Esophagus squamous epithelium (tissue), 5 donors: ENCODE data around the gene MINDY1. TPM values are rescaled to one million over a fixed set of nuclear protein-coding genes. Genes with fewer than 3 reads are reported as not detected.

Experiments used
- DNase-seq: peaks from one replicate; lab custom pipeline; 2025; lab: John Stamatoyannopoulos, UW
- H3K27ac ChIP-seq, 4 donors: fragments of 200-600 bp; sonication (generic); one replicate each; pipeline ENCODE4 v1.5.1; 2016 to 2019; ENCODE audit warnings: mild to moderate bottlenecking in 1 of 4
- H3K27me3 ChIP-seq, 4 donors: fragments of 200-600 bp; sonication (generic); 1 replicate in 3 of 4; 2 replicates in 1 of 4; pipeline versions ENCODE4 v1.5.1 to v1.6.0; 2017 to 2021; ENCODE audit warnings: antibody characterized with exemption in 1 of 4
- H3K36me3 ChIP-seq, 3 donors: fragments of 200-600 bp; sonication (generic); one replicate each; pipeline ENCODE4 v1.5.1; 2016 to 2019
- H3K4me1 ChIP-seq, 3 donors: fragments of 200-600 bp; sonication (generic); one replicate each; pipeline ENCODE4 v1.5.1; 2017 to 2019
- H3K4me3 ChIP-seq, 4 donors: fragments of 200-600 bp; sonication (generic); 1 replicate in 3 of 4; 2 replicates in 1 of 4; pipeline ENCODE4 v1.5.1; 2016 to 2019; ENCODE audit warnings: mild to moderate bottlenecking in 2 of 4, moderate library complexity in 1 of 4
- H3K9me3 ChIP-seq, 3 donors: fragments of 200-600 bp; sonication (generic); one replicate each; pipeline ENCODE4 v1.5.1; 2016 to 2019
- POLR2A ChIP-seq, 4 donors: fragments of 450-650 bp; IDR thresholded peaks; one replicate each; pipeline ENCODE4 v1.6.1; 2017; ENCODE audit warnings: antibody characterized with exemption in 4 of 4, mild to moderate bottlenecking in 4 of 4, moderate library complexity in 3 of 4
- WGBS, 2 donors: methylation state at CpG; one replicate each; pipeline ENCODE4 v1.1.5; 2018; 5-methylcytosine and 5-hydroxymethylcytosine counted together
- intact Hi-C: fragments of 100-400 bp; cut with DNase I; formaldehyde crosslinking; loops from one replicate; pipeline ENCODE4 v1.15.0; 2022
- total RNA-seq, 4 donors: library from RNA; depleted of rRNA; stranded (reverse); fragments of >200 nt; gene quantifications; one replicate each; pipeline ENCODE4 v1.1.0, GENCODE V29; 2016
- TF ChIP-seq, protein P1 (sequence below), 6 experiments: fragments of 450-650 bp in 4 of 6; fragments of 200-600 bp in 2 of 6; sonication (generic) in 2 of 6; IDR thresholded peaks; one replicate each; pipeline ENCODE4 v1.5.1; 2016 to 2019; ENCODE audit warnings: antibody characterized with exemption in 6 of 6, mild to moderate bottlenecking in 4 of 6, moderate library complexity in 4 of 6
- donor health status: DM: yes; HTN: yes; CAD: no.

MINDY1 gene
- total RNA-seq, 4 donors from 2014 or later = 25.4 to 52.5 (median 37.1) TPM

- H3K27ac ChIP-seq = peak overlapping the region in 3 of 4 donors; percentile 30 to 47 (median 40)
Measured at GRCh38 chr1:150995896-150996295, 10.8 kb downstream of the MINDY1 start.

GRCh38 chr1:150995460-150995859 is 11.2 kb downstream of the MINDY1 start:
- H3K4me3 ChIP-seq = peak overlapping the region in 1 of 4 donors; percentile 32
- 32 to 42% methylated on average over 4 of the region's 4 CpGs for WGBS, 2 donors
- TF ChIP-seq, protein P1, sequence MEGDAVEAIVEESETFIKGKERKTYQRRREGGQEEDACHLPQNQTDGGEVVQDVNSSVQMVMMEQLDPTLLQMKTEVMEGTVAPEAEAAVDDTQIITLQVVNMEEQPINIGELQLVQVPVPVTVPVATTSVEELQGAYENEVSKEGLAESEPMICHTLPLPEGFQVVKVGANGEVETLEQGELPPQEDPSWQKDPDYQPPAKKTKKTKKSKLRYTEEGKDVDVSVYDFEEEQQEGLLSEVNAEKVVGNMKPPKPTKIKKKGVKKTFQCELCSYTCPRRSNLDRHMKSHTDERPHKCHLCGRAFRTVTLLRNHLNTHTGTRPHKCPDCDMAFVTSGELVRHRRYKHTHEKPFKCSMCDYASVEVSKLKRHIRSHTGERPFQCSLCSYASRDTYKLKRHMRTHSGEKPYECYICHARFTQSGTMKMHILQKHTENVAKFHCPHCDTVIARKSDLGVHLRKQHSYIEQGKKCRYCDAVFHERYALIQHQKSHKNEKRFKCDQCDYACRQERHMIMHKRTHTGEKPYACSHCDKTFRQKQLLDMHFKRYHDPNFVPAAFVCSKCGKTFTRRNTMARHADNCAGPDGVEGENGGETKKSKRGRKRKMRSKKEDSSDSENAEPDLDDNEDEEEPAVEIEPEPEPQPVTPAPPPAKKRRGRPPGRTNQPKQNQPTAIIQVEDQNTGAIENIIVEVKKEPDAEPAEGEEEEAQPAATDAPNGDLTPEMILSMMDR (IDR thresholded peaks at IDR 0.05) = no peak
- TF ChIP-seq POLR2A (IDR thresholded peaks at IDR 0.05) = no peak
- H3K4me1 ChIP-seq = peaks cover 6 to 9% (median 6%) of the 10 kb centered on the region in 3 donors
- peaks cover 28 to 57% (median 28%) of the 10 kb centered on the region in 3 donors for H3K36me3 ChIP-seq
- H3K27ac ChIP-seq = peak overlapping the region in 3 of 4 donors; percentile 30 to 47 (median 40)
- intact Hi-C loops = no loop called here
- DNase-seq = no peak
- no peaks in the 10 kb centered on the region for H3K27me3 ChIP-seq
- no peaks in the 10 kb centered on the region for H3K9me3 ChIP-seq

More at GRCh38 chr1:150995896-150996295, 10.8 kb downstream of the MINDY1 start:
- 30 to 41% methylated on average over 8 to 9 of the region's 9 CpGs for WGBS, 2 donors
- H3K9me3 ChIP-seq = no peaks in the 10 kb centered on the region
- no peaks in the 10 kb centered on the region for H3K27me3 ChIP-seq
- H3K4me3 ChIP-seq = peak overlapping the region in 1 of 4 donors; percentile 32
- intact Hi-C loops = no loop called here
- TF ChIP-seq, protein P1 (IDR thresholded peaks at IDR 0.05) = peak; percentile 65 to 86 (median 82)
- TF ChIP-seq POLR2A (IDR thresholded peaks at IDR 0.05) = no peak
- H3K36me3 ChIP-seq = peaks cover 28 to 62% (median 28%) of the 10 kb centered on the region in 3 donors
- no peak for DNase-seq
- H3K4me1 ChIP-seq = peaks cover 6 to 9% (median 6%) of the 10 kb centered on the region in 3 donors

DNA sequence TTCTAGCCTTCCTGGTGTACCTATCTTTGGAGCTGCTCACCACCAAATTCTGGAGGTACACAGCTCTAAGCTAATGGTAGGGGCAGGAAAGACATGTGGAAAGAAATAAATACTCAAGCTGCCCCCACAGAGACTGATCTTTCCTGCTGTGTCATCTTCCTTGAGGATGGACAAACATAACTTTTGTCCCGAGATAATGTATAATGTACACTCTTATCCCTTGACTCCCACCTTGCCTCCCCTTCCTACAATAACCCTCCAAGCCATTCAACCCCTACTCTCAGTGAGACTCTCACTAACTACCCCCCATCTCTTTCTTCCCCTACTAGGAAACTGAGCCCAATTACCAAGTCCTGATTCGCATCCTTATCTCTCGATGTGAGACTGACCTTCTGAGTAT is 12.5 kb downstream of the MINDY1 start:
- intact Hi-C loops = no loop called here
- H3K27me3 ChIP-seq = no peaks in the 10 kb centered on the region
- no peak overlapping the region for H3K27ac ChIP-seq

DNA sequence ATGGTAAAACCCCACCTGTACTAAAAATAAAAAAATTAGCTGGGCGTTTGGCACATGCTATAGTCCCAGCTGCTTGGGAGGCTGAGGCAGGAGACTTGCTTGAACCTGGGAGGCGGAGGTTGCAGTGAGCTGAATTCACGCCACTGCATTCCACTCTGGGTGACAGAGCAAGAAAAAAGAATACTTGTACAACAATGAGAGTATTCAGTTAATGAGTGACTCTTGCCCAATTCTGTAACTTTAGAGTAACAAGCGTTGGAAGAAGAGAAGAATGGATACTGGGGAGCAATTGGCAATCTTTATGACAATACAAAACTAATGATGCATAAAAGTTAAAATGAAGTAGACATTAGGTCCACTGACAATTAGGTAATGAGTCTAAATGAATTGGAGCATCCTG is 14.1 kb downstream of the MINDY1 start:
- no peaks in the 10 kb centered on the region for H3K27me3 ChIP-seq
- H3K4me1 ChIP-seq = peaks cover 6 to 9% (median 6%) of the 10 kb centered on the region in 3 donors
- TF ChIP-seq POLR2A (IDR thresholded peaks at IDR 0.05) = no peak
- TF ChIP-seq, protein P1 (IDR thresholded peaks at IDR 0.05) = no peak
- no peak overlapping the region for H3K27ac ChIP-seq
- WGBS, 2 donors = 75 to 81% methylated on average over 4 of the region's 4 CpGs
- H3K9me3 ChIP-seq = no peaks in the 10 kb centered on the region
- peaks cover 10 to 29% (median 10%) of the 10 kb centered on the region in 3 donors for H3K36me3 ChIP-seq
- DNase-seq = no peak
- intact Hi-C loops = no loop called here
- H3K4me3 ChIP-seq = no peak overlapping the region

More for the DNA sequence above, 12.5 kb downstream of the MINDY1 start:
- WGBS, 2 donors = 80 to 82% methylated on average over 3 of the region's 3 CpGs
- Histone ChIP-seq H3K4me3 (no peak overlapping the region), H3K4me1 (peaks cover 6 to 9% (median 6%) of the 10 kb centered on the region in 3 donors), H3K9me3 (no peaks in the 10 kb centered on the region), H3K36me3 (peaks cover 21 to 45% (median 26%) of the 10 kb centered on the region in 3 donors)
- DNase-seq = no peak
- TF ChIP-seq POLR2A (IDR thresholded peaks at IDR 0.05) = no peak
- TF ChIP-seq, protein P1 (IDR thresholded peaks at IDR 0.05) = no peak

GRCh38 chr1:150987924-150988323 is 18.8 kb downstream of the MINDY1 start:
- no peak for DNase-seq
- Histone ChIP-seq H3K9me3 (no peaks in the 10 kb centered on the region), H3K36me3 (no peaks in the 10 kb centered on the region), H3K27me3 (no peaks in the 10 kb centered on the region), H3K4me3 (no peak overlapping the region), H3K4me1 (no peaks in the 10 kb centered on the region), H3K27ac (no peak overlapping the region)
- intact Hi-C loops = no loop called here
- 78 to 84% methylated on average over 4 to 6 of the region's 7 CpGs for WGBS, 2 donors
- TF ChIP-seq POLR2A (IDR thresholded peaks at IDR 0.05) = no peak
- TF ChIP-seq, protein P1 (IDR thresholded peaks at IDR 0.05) = no peak
